GM21825 (cell line): ENCODE results near the gene ALOX5AP.

Experiments used
- ATAC-seq: cut with Tn5 transposase; IDR thresholded peaks from one replicate; pipeline ENCODE4 v1.9.1; 2021; ENCODE audit warnings: mild to moderate bottlenecking, moderate library complexity; ENCODE audit not compliant: unreplicated experiment

ALOX5AP gene

DNA sequence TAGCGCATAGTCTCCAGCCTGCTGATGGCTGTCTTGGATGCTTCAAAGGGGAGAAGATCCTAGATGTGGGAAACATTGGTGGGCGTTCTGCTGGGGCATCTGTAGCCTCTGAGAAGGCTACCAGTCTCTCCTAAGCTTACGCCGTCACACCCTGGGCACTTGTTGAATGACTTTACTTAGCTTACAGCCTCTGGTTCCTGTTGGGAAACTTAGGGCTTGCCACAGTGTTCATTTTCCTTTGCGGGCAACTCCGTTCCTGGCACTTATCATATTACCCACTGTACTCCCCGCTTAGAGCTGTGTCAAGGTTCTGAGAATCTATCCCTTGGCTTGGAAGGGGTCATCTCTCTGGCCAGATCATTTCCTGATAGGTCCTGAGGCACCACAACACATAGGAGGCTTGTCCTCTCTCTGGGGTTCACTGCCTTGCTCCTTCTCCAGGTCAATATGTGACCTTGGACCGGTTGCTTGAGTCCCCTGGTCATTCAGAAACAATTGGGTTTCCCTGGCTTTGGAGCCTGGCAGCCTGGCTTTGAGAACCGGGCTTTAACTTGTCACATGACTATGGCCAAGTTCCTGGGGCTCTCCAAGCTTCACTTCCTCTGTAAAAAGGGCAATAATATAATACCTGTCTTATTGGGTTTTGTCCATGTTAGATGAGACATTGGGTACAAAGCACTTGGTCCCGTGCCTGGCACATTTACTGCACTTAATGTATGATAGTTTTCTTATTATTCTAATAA, 20.5 kb upstream of the ALOX5AP start:
- no peak for ATAC-seq

DNA sequence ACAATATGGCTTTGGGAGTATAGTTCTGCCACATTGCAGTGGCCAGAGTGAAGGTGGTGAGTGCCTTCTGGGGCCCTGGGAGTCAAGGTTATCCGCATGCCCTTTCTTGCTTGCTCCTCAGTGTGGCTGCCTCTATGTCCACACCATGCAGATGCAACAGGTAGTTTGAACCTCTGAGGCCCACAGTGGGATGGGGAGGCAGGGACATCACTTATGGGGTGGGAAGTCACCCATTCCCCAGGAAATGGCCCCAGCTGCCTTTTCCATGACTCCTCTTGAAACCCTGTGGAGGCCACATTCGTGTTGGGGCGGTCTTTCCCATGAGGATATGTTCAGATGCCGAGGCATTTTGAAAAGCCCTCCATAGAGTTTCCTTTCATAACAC, 20.0 kb upstream of the ALOX5AP start:
- ATAC-seq: no peak

DNA sequence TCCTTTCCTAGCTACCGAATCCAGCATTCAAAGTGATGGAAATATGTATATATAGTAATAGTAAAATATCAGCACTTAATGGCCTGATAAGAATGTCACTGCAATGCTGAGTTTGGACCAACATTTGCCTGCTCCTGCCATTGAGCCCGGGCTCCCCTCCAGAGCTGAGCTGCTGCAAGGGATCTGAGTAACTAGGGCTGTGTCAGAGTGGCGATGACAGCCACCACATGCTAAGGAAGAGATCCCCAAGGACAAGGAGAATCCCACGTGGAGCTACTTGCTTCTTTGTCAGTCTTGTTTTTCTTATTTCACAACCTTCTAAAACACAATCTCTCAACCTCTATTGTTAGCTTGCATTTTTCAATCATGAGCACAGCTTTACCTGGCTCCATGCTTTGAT, 19.5 kb upstream of the ALOX5AP start:
- ATAC-seq: no peak

DNA sequence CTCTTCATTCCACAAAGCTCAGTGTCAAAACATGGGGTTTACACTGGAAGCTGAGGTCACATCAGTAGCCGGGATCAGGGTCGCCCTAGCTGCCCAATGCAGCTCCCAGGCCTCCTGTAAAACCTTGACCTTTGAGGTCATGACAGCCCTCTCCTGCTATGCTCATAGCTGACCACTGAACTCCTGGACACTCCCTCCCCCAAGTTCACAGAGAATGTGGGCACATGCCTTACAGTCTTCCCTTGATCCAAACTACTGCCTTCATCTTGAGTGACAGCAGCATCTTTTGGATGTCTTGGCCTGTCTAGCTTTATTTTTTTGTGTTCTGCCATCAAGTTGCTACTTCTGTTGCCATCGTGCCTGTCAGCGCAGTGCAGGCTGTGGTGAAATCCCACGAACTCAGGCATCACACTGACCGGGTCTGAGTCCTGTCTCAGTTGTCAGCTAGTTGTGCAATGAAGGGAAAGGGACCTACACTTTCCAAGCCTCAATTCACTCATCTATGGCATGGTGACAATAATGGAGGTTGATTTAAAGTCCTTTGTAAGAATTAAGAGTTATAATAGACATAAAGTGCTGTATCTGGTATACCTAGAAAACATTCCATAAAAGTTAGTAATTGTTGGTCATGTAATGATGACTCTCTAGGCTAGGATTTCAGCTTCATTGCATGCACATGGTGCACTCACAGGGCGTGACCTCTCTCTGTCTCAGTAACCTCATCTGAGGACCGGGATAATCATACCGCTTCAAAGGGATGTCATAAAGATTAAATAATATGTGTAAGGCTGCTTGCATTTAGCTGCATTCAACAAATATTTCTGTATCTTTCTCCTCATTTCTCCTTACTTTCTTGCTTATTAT, 16.4 kb upstream of the ALOX5AP start:
- ATAC-seq: no peak

- ATAC-seq: no peak
Observed at GRCh38 chr13:30719525-30719914, 15.8 kb upstream of the ALOX5AP start.

- ATAC-seq: no peak
Observed at GRCh38 chr13:30720172-30720869, 15.0 kb upstream of the ALOX5AP start.

DNA sequence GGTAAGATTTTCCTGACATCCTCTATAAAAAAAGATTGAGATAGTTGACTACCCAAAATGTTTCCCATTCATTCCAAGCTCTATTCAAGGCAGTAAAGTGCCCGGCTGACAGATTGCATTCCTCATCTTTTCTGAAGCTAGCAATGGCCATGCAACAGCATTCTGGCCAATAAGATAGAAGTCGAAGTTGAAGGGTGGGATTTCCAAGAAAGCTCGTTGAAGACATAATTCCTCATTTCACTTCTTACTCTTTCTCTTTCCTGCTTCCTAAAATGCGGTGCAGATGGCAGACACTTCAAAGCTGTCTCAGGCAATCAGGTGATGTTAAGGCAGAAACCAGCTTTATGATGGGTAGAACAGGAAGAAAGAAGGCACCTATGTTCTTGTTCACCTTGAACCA, 13.4 kb upstream of the ALOX5AP start:
- no peak for ATAC-seq

GRCh38 chr13:30722361-30722760, 13.0 kb upstream of the ALOX5AP start:
- ATAC-seq: no peak

- ATAC-seq: no peak
Observed at GRCh38 chr13:30724778-30725177, 10.6 kb upstream of the ALOX5AP start.

DNA sequence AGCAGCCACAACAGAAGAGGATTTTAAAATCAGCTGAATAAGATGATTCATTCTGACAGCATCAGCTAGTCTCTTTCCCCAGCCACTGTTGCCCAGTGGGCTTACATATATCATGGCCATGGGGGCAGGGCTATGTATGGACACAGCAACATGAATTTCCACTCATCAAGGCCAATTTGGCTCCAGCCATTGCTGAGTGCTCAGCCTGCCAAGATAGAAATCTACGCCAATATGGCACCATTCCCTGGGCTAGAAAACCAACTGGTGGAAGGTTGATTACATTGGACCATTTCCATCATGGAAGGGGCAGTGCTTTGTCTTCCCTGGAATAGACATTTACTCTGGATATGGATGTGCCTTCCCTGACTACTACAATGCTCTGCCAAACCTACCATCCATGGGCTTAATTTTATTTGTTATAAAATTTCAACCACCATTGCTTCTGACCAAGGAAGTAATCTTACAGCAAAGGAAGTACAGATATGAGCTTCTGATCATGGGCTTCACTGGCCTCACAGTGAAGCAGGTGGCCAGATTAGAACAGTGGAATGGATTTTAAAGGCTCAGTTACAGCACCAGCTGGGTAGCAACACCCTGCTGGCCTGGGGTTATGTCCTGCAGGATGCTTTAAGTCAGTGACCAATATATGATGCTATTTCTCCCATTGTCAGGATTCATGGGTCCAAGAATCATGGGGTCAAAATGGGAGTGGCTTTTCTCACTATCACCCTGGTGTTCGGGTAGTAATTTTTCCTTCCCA, 9.8 kb upstream of the ALOX5AP start:
- ATAC-seq: no peak

- no peak for ATAC-seq
Observed at GRCh38 chr13:30726192-30726591, 9.2 kb upstream of the ALOX5AP start.

DNA sequence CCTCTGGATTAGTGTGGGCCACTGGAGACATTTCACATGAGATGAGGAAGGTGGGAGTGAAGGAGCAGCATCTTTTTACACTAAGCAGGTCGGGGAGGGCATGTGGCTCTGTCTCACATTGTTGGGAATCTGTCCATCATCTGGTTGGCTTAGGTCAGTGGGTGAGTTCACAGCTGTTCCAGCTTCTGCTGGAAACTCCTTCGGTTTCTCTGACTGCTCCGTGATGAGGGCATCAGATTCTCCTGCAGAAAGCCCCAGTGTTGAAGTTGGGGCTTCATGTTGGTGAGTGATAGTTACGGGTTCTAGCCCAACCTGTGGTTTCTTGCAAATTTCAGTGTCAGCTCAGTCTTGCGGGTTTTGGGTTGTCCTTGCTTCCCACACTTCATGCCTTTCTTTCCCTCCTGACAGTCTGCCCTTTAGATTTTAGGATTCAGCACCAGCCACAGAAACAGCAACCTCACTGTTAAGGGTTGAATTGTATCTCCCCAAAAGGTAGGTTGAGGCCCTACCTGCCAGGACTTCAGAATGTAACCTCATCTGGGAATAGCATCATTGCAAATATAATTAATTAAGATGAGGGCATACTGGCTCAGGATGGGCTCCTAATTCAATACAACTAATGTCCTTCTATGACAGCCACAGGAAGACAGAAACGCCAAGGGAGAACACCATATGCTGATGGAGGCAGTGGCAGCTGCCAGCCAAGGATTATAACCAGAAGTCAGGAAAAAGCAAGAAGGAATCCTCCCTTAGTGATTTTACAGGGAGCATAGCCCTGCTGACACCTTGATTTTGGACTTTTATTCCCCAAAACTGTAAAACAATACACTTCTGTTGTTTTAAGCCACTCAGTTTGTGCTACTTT, 7.6 kb upstream of the ALOX5AP start:
- ATAC-seq: no peak

DNA sequence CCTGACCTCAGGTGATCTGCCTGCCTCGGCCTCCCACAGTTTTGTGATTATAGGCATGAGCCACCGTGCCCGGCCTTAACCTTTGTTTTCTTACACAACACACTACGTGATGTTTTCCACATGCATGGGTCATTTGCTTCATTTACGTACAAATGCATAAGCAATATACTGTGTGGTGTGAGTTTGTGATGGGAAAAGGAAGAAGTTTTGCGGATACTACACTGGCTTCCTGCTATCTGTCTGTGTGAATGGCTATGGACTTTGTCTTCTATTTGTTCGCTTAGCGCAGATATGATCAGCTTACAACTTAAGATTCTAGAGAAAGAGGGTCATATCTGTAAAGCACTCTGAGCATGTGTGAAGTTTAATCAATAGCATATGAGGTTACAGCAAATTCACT, 5.5 kb upstream of the ALOX5AP start:
- no peak for ATAC-seq

DNA sequence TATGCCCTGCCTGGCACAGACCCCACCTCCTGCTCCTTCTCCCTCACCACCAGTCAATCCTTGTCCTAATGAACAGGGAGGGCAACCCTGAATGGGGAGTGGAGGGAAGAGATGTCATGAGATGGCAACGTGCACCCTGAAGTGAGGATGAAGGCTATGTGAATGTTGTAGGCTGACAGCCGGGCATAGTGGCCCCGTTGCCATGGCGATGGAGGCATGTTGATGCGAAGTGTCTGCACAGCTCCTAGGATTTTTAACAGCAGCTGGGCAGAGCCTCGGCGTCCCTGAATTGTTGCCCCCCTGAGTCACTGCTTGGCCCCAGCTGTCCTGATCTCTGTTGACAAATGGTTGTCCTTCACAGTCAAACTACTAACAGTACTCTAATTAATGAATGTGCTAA, 4.8 kb upstream of the ALOX5AP start:
- no peak for ATAC-seq

DNA sequence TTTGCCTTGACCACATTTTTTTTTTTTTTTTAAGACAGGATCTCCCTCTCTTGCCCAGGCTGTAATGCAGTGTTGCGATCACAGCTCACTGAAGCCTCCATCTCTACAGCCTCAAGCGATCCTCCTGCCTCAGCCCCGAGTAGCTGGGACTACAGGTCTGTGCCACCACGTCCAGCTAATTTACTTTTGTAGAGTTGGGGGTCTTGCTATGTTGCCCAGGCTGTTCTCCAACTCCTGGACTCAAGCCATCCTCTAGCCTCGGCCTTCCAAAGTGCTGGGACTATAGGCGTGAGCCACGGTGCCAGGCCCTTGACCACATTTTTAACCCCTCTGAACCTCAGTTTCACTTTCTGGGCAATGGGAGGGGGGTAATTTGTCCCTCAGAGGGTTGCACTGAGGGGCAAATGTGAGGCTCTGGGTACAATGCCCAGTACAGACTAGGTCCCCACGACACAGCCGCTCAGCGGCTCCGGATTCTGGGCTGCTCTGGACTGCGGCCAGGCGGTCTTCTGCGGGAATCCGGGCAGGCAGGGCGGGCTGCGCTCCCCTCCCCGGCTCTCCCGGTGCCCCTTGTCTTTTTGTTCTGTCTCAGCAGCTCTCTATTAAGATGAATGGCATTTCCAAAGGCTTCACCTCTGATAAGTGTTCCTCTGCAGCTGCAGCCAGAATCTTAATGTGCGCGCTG, 3.8 kb upstream of the ALOX5AP start:
- ATAC-seq: no peak

GRCh38 chr13:30732046-30732390, 3.3 kb upstream of the ALOX5AP start:
- ATAC-seq: no peak

- no peak for ATAC-seq
Observed at GRCh38 chr13:30734439-30734838, 904 bp upstream of the ALOX5AP start.

GRCh38 chr13:30735872-30736175, 481 bp downstream of the ALOX5AP start:
- ATAC-seq: no peak

DNA sequence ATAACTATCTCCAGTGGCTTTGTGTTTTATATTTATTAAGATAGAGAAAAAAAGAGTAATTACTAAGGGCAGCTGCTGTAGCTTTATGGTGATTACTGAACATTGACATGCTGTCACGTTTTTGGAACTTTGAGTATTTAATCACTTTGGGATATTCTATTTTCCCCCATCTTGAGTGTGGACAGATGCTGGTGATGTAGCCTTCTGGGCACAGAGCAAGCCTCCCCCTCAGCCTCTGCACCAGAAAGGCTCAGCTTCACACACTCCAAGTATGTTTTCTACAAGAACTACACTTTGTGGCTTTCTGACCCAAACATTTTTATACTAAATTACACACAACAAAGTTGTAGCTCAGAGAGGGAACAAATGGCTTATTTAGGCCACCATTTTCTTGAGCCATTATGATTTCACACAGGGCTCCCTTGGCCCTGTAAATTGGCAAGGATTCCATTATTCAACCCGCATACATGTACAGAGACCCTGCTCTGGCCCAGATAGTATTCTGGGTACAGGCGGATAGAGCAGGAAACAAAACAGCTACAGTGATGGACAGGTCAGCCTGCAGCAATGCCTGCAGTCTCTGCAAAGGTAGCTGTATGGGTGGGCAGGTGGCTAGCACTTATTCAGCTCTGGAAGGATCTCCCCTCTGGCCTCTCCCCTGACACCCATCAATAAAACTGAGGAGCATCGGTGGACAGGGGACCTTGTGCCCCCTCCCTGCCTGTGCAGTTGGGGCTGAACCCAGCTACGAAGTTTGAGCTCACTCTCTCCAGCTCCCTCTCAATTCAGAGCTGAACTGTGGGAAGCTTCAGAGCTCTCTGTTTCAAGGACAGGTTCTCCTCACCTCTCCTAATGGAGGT, 1.3 kb downstream of the ALOX5AP start:
- no peak for ATAC-seq
